Erythroblast (primary cell): ENCODE data around the gene SERINC2.

Experiments used
- GATA1 ChIP-seq: IDR thresholded peaks from 2 replicates; pipeline ENCODE4 v1.6.1; 2011; ENCODE audit warnings: low read depth, mild to moderate bottlenecking, control low read depth, low read length, moderate library complexity
- POLR2A ChIP-seq: IDR thresholded peaks from 2 replicates; pipeline ENCODE4 v1.6.1; 2011; ENCODE audit warnings: mild to moderate bottlenecking, low read length

GRCh38 chr1:31424568-31424967 is 11.6 kb downstream of the SERINC2 start:
- TF ChIP-seq POLR2A (no peak), GATA1 (no peak)
